ENCODE data around the gene CNKSR3.

CNKSR3 gene

GRCh38 chr6:154388803-154389202 lies 121.7 kb downstream of the CNKSR3 start:
- Histone ChIP-seq H3K27me3 (replicated peaks; ENCODE audit: control insufficient read depth, insufficient read depth, low read length) (no peaks in the 10 kb centered on the region), H3K4me3 (replicated peaks; ENCODE audit: low read depth, low read length) (no peak overlapping the region), H3K36me3 (ENCODE audit: control insufficient read depth, insufficient read depth, low read length) (no peaks in the 10 kb centered on the region)
- no peak for TF ChIP-seq CTCF (IDR thresholded peaks at IDR 0.05; ENCODE audit: insufficient read depth, low read length, poor library complexity, severe bottlenecking)
- no peak for DNase-seq (ENCODE audit: extremely low read depth, insufficient read length)

- Histone ChIP-seq H3K27me3 (replicated peaks; ENCODE audit: control insufficient read depth, insufficient read depth, low read length) (no peaks in the 10 kb centered on the region), H3K36me3 (ENCODE audit: control insufficient read depth, insufficient read depth, low read length) (no peaks in the 10 kb centered on the region), H3K4me3 (replicated peaks; ENCODE audit: low read depth, low read length) (no peak overlapping the region)
- no peak for TF ChIP-seq CTCF (IDR thresholded peaks at IDR 0.05; ENCODE audit: insufficient read depth, low read length, poor library complexity, severe bottlenecking)
- no peak for DNase-seq (ENCODE audit: extremely low read depth, insufficient read length)
Measured at GRCh38 chr6:154386848-154387717, 123.4 kb downstream of the CNKSR3 start.

- no peak for DNase-seq (ENCODE audit: extremely low read depth, insufficient read length)
- Histone ChIP-seq H3K4me3 (replicated peaks; ENCODE audit: low read depth, low read length) (no peak overlapping the region), H3K36me3 (ENCODE audit: control insufficient read depth, insufficient read depth, low read length) (no peaks in the 10 kb centered on the region), H3K27me3 (replicated peaks; ENCODE audit: control insufficient read depth, insufficient read depth, low read length) (no peaks in the 10 kb centered on the region)
- no peak for TF ChIP-seq CTCF (IDR thresholded peaks at IDR 0.05; ENCODE audit: insufficient read depth, low read length, poor library complexity, severe bottlenecking)
Measured at GRCh38 chr6:154384191-154384590, 126.3 kb downstream of the CNKSR3 start.

- no peak for DNase-seq (ENCODE audit: extremely low read depth, insufficient read length)
- Histone ChIP-seq H3K4me3 (replicated peaks; ENCODE audit: low read depth, low read length) (no peak overlapping the region), H3K27me3 (replicated peaks; ENCODE audit: control insufficient read depth, insufficient read depth, low read length) (no peaks in the 10 kb centered on the region), H3K36me3 (ENCODE audit: control insufficient read depth, insufficient read depth, low read length) (no peaks in the 10 kb centered on the region)
- no peak for TF ChIP-seq CTCF (IDR thresholded peaks at IDR 0.05; ENCODE audit: insufficient read depth, low read length, poor library complexity, severe bottlenecking)
Measured at GRCh38 chr6:154383273-154383672, 127.2 kb downstream of the CNKSR3 start.

- Histone ChIP-seq H3K36me3 (ENCODE audit: control insufficient read depth, insufficient read depth, low read length) (no peaks in the 10 kb centered on the region), H3K27me3 (replicated peaks; ENCODE audit: control insufficient read depth, insufficient read depth, low read length) (no peaks in the 10 kb centered on the region), H3K4me3 (replicated peaks; ENCODE audit: low read depth, low read length) (no peak overlapping the region)
- no peak for DNase-seq (ENCODE audit: extremely low read depth, insufficient read length)
- TF ChIP-seq CTCF (IDR thresholded peaks at IDR 0.05; ENCODE audit: insufficient read depth, low read length, poor library complexity, severe bottlenecking), result no peak
Measured at GRCh38 chr6:154382740-154383139, 127.7 kb downstream of the CNKSR3 start.
